ENCODE results near the gene TPP1. TPM values are rescaled to one million over a fixed set of nuclear protein-coding genes. Genes with fewer than 3 reads are reported as not detected.
A peak's percentile ranks its signal among the peaks of the same experiment; 100 is the strongest.

TPP1 gene
- total and polyA plus RNA-seq, 11 donors: 38.5 to 169 (median 79.7) TPM

GRCh38 chr11:6599881-6600390, 19.3 kb downstream of the TPP1 start:
- ATAC-seq (no peak), DNase-seq (no peak)
- intact Hi-C loops (cut with DNase I): loop anchor here in 6 of 10 donors (5.0 to 10.0 kb wide), 5 partner anchors 43 to 208 kb away; partner anchors contain the start of genes MRPL17 (in 2 of the 6) and SMPD1 (in 1 of the 6)
- no peaks in the 10 kb centered on the region for H3K9me3 ChIP-seq
- no peaks in the 10 kb centered on the region for H3K27me3 ChIP-seq
- WGBS, 4 donors: 85 to 100% (median 88%) methylated on average over 1 to 2 of the region's 2 CpGs
- TF ChIP-seq CTCF (IDR thresholded peaks at IDR 0.05): no peak
- TF ChIP-seq POLR2A (IDR thresholded peaks at IDR 0.05): no peak
- peaks cover 8 to 80% (median 52%) of the 10 kb centered on the region in 12 donors for H3K4me1 ChIP-seq
- H3K27ac ChIP-seq: peak overlapping the region in 1 of 12 donors; percentile 83
- H3K36me3 ChIP-seq: peaks cover 0 to 63% (median 42%) of the 10 kb centered on the region in 9 donors
- no peak overlapping the region for H3K4me3 ChIP-seq

- intact Hi-C loops (cut with DNase I): loop anchor here in 1 of 10 donors (10.0 kb wide), 1 partner anchor 65 kb away; no protein-coding TSS in a partner anchor
- Histone ChIP-seq H3K9me3 (no peaks in the 10 kb centered on the region), H3K4me1 (peaks cover 8 to 80% (median 55%) of the 10 kb centered on the region in 12 donors), H3K36me3 (peaks cover 0 to 68% (median 44%) of the 10 kb centered on the region in 9 donors), H3K4me3 (no peak overlapping the region), H3K27me3 (no peaks in the 10 kb centered on the region), H3K27ac (peak overlapping the region in 1 of 12 donors; percentile 83)
- ATAC-seq (no peak), DNase-seq (no peak)
- 70 to 83% (median 77%) methylated on average over 1 of the region's 1 CpG for WGBS, 4 donors
- TF ChIP-seq POLR2A (IDR thresholded peaks at IDR 0.05) (no peak), CTCF (IDR thresholded peaks at IDR 0.05) (no peak)
Measured at GRCh38 chr11:6599449-6599848, 19.8 kb downstream of the TPP1 start.

GRCh38 chr11:6598555-6598954, 20.7 kb downstream of the TPP1 start:
- Histone ChIP-seq H3K4me1 (peaks cover 8 to 87% (median 64%) of the 10 kb centered on the region in 12 donors), H3K36me3 (peaks cover 0 to 74% (median 46%) of the 10 kb centered on the region in 9 donors), H3K27ac (peak overlapping the region in 6 of 12 donors; percentile 48 to 83 (median 64)), H3K4me3 (no peak overlapping the region), H3K9me3 (no peaks in the 10 kb centered on the region), H3K27me3 (no peaks in the 10 kb centered on the region)
- ATAC-seq (peak in 1 of 4 donors; percentile 5), DNase-seq (no peak)
- no peak for TF ChIP-seq POLR2A (IDR thresholded peaks at IDR 0.05)
- TF ChIP-seq CTCF (IDR thresholded peaks at IDR 0.05): no peak
- WGBS, 4 donors: 77 to 81% (median 78%) methylated on average over 3 of the region's 3 CpGs
- intact Hi-C loops (cut with DNase I): loop anchor here in 1 of 10 donors (10.0 kb wide), 1 partner anchor 64 kb away; no protein-coding TSS in a partner anchor

- no peaks in the 10 kb centered on the region for H3K9me3 ChIP-seq
- peak; percentile 44 to 71 (median 63) for ATAC-seq
- H3K36me3 ChIP-seq: peaks cover 0 to 79% (median 52%) of the 10 kb centered on the region in 9 donors
- H3K27me3 ChIP-seq: no peaks in the 10 kb centered on the region
- TF ChIP-seq CTCF (IDR thresholded peaks at IDR 0.05): no peak
- no peak for TF ChIP-seq POLR2A (IDR thresholded peaks at IDR 0.05)
- peak overlapping the region; percentile 37 to 83 (median 60) for H3K27ac ChIP-seq
- intact Hi-C loops (cut with DNase I): loop anchor here in 1 of 10 donors (10.0 kb wide), 1 partner anchor 62 kb away; no protein-coding TSS in a partner anchor
- DNase-seq: no peak
- H3K4me1 ChIP-seq: peaks cover 6 to 81% (median 57%) of the 10 kb centered on the region in 12 donors
- H3K4me3 ChIP-seq: no peak overlapping the region
- 19 to 33% (median 29%) methylated on average over 5 of the region's 5 CpGs for WGBS, 4 donors
Measured at GRCh38 chr11:6596239-6596877, 22.9 kb downstream of the TPP1 start.
